GM18520 (cell line): Measurements from ENCODE around the gene GNB1.
A peak's percentile ranks its signal among the peaks of the same experiment; 100 is the strongest.

Experiments
- ATAC-seq: cut with Tn5 transposase; IDR thresholded peaks from one replicate; pipeline ENCODE4 v1.9.1; 2021; ENCODE audit not compliant: unreplicated experiment

GNB1 gene

DNA sequence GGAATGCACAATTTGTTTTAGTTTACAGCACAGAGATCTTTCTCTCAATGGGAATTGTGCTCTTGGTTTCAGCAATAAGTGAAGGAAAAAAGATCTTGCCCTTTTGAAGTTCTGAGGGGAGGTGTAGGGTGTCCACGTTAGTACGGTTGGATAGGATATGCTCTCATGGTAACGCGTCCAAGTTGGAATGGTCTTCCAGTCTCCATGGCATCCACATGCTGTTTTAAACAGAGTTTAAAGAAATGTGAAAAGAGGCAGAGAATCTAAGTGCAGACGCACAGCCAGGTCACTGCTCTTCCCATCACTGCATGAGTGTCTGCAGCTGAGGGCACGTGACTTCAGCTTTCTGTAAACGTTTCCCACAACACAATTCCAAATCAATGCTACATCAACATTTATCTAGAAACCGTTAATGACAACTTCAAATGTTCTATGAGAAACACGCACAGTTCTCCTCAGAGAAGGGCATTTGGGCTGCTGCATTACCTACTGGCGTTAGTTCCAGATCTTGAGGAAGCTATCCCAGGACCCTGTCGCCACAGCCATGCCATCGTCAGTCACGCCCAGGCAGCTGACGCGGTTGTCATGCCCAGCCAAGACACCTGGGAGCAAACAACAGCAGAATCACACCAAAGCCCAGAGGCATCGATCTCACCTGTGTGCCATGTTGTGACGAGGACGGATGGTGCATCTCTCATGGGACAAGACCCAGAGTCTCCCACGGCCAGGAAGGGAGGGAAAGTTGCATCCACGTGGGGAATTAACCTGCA lies 103.9 kb downstream of the GNB1 start:
- no peak for ATAC-seq

DNA sequence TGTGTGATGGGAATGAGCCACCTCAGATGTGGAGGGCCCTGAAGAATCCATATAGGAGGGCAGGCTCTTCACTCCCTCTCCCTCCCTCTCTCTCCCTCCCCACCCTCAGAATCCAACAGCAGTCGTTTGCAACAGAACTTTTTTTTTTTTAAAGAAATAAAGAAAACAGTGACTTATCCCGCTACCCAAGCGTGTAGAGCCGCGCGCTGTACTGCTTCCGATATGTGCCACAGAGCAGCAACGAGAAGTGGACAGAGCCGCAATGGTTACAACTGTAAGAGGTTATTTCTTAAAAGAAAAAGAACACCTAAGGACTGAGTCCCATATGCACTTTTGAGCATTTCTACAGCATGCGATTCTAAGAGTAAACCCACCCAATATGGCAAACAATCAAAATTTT lies 105.2 kb downstream of the GNB1 start:
- no peak for ATAC-seq

DNA sequence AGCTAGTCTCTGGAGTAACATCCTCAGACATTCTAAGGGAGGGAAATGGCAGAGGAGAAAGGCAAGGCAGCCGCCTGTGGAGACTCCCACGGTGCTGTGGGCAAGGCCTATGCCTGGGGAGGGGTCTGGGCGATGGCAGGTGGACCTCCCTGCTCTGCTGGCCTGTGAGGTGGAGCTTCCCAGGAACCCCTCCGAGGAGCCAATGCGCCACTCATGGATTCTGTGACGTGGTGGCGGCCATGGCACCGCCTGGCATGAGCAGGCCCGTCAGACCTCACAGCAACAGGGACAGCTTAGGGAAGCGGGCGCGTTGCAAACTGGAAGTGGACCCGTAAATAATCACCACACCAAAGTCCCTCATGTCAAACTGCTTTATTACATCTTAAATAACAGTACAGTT lies 106.0 kb downstream of the GNB1 start:
- ATAC-seq, result no peak

DNA sequence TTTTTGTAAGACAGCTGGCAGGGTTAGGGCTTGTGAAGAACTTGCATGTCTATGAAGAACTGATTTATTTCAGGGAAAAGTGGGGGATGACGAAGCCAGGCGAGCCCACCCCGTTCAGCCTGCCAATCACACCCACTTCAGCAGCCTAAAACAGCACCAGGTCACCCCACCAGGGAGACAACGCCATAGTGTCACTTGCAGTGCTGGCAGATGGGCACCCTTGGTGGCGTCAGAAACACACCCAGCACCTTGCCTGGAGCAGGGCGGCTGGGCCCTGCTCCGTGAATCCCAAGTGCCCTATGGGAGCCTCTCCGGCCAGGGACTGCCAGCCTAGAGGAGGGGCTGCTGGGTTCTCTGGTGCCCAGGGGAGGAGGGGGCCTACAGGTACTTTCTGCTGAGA lies 107.6 kb downstream of the GNB1 start:
- no peak for ATAC-seq

DNA sequence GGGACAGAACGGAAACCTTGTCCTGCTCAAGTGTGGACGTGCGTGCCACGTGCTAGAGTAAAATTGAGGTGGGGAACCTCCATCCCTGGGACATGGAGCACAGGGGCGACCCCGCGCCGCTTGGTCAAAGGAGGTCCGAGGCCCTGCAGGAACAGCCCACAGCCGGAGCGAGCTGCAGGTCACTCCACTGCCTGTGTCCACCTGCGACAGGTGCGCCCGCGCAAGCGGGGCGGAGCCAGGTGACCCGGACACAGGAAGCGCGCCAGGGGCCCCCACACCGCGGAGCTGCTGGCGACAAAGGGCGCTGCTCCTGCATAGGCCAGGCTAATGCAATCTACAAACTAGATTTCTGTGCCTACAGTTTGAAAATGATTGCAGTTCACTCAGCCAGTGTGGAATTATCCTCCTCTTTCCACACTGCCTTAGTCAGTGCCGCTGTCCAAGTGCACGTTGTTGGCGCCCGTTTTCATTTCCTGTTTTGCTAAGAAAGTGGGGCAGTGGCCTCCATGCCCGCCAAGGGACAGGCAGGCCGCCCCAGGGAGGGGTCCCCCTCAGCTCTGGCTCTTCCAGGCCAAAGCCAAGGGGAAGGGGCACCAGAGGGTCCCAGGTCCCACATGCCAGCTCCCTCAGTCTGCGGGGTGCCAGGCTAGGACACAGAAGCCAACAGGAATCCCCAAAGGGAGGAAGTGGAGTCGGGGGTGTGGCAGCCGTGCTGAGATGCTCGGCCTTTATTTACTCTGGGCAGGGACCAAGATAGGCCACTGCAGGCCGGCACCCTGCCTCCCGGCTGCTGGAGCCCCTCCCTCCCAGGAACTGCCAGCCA lies 108.3 kb downstream of the GNB1 start:
- no peak for ATAC-seq

DNA sequence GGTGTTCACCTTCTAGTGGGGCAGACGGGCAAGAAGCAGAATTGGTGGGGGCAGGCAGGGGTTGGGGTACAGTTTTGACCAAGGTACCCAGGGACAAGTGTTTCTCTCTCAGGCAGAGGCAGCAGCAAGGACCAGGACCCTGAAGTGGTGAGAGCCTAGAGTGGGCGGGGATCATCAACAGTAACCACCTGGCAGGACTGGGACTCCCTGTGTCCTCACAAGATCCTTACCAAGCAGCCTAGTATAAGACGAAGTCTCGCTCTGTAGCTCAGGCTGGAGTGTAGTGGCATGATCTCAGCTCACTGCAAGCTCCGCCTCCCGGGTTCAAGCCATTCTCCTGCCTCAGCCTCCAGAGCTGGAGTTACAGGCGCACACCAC lies 109.4 kb downstream of the GNB1 start:
- ATAC-seq, result no peak

DNA sequence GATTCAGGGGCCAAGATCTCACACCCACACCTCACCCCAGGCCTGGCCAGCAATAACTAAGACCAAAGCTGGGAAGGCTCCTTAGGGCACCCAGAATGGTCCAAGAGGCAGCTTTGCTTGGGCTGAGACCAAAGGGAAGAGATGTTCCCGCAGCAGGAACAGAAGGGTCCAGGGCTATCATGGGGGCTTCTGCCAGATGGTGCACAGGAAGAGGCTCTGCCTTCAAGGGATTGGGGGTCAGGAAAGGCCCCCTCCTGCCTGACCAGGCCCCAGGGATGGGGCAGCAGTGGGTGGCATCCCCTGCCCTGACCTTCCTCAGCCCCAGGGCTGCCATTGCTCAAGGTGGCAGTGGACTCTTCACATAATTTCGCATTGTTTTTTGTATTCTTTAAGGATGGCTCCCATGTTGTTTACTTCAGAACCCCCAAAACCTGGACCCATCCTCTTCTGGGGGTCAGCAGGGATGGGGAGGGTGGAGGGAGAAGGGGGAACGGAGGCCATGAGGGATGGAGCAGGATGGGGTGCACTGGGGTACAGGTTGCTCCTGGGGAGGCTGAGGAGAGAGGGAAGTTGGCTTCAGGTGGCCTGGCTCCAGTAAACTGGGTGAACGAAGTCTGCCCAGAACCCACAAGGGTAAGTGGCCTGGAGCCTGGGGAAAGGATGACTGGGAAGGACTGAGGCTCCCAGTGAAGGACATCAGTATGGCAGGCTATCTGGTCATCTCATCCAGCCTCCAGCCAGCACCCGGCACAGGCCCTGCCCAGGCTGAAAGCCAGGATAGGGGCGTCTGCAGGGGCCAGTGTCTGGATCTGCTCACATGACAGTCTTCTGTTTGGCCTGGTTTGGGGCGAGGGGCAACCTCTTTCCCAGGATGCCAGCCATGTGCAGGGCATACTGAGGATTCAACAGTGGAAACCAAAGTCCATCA lies 110.0 kb downstream of the GNB1 start:
- ATAC-seq, result no peak

DNA sequence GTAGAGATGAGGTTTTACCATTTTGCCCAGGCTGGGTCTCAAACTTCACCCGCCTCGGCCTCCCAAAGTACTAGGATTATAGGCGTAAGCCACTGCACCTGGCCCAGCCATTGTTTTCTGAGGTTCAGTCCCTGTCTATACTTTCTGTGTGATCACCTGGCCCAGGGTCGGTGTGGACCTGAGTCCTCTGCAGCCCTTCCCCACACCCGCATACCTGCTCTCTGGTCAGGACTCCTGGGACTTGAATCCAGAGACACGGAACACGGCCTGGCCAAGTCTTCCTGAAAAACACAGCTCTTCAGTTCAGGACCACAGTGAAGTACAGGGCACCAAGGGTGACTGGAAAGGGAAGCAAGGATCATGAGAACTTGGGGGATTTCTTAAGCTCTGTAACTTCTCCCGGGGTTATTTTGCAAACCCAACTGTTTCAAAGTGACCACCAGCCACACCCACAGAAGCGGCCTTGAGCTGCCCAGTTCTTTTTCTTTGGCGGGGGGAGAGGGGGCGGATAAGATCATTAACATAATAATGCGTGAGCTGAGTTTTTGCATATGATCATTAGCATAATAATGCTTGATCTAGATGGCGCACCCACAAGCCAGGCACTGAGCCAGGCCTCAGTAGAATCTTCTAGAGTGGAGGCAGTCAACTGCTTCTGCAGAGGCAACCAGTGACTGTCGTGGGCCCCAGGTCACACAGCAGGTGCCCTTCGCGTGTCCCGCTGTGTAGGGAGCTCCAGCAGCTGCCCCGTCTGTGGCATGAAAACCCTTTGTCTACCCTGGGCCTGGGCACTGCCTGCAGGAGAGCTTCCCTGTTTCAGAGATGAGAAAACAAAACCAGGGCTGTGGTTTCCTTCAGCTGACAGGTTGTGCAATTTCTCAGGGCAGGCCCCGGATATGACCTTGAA lies 110.9 kb downstream of the GNB1 start:
- ATAC-seq, result peak; percentile 22

DNA sequence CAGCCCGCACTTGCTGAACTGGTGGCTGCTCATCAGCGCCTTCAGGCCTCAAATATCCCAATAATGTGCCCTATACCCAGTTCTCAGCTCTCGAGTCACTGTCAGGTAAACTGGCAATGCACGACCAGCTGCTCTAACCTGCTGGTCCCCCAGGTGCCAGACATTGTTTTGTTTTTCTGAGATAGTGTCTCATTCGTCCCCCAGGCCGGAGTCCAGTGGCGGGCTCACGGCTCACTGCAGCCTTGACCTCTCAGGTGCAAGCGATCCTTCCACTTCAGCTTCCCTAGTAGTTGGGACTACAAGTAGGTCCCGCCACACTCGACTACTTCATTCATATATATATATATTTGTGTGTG lies 111.6 kb downstream of the GNB1 start:
- no peak for ATAC-seq

DNA sequence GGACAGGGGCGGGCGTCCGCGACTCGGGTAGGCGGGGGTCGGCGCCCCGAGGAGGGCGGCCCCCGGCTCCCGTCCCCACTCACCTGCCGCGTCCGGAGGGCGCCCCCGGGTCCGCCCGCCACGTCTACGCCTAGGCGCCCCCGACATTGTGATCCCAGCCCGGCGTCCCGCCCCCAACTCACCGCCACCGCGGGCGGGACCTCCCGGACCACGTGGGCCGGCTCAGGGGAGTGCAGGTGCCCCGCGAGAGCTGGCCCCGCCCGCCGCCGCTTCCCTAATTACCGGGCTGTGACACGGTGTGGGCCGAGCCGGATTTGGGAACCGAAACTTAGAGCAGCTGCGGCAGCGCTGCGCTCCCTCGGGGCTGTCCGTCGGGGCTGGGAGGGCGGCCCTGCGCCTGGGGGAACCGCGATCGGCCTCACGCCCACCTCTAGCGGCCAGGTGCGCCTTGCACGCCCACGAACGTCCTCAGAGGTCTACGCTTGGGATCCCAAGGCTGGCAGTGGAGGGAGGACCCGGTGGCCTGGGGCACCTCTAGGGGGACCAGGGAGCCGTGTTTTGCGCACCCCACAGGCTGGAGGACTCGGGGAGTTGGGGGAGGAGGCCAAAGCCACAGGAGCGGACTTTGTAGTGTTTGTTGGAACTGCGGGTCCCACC lies 112.1 kb downstream of the GNB1 start:
- ATAC-seq, result peak; percentile 59

DNA sequence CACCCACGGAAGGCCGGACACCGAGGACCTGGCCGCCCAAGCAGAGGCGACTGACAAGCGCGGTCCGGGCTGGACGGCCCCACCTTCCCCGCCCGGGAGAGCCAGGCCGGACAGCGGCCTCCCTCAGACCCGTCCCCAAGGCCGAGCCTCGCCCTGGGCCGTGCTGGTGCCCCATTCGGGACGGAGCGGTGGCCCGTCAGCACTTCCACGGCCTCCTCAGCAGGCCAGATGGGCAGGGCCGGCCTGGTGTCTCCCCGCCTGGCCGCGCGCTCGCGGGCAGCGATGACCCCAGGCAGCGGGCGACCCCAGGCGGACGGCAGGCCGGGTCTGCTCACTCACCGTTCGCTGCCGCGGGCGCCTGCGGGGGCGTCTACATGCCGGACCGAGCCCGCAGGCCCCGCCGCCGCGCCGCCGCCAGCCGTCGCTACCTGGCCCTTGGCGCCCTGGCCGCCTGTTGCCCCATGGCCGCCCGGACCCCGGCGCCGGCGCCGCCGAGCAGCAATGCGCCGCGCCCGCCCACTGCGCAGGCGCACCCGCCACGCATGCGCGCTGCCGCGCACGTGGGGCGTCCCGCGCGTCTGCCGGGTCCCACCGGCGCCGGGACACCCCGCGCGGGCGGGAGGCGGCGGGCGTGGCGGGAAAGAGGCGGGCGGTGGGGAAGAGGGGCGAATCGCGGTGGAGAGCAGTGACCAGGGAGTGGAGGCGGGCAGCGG lies 112.8 kb downstream of the GNB1 start, which contains the start of gene NADK:
Gene NADK (minus strand): TSS at position 521 of the 713 bp plus-strand sequence. CDS start 13,064 bp downstream, outside the sequence.
- ATAC-seq, result peak; percentile 32

DNA sequence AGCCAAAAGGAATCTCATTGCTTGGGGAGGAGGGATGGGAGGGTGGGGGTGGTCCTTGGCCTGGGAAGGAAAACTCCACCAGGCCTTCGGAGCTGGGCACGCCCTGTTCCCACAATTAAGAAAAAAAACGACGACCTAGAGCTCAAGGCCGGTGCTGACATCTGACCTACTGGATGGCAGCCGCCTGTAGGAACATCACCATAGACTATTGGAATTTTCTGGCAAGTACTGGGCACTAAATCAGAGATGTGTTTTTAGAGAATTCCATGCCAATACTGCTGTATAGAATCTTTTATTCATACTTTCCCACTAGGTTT lies 113.3 kb downstream of the GNB1 start:
- no peak for ATAC-seq

DNA sequence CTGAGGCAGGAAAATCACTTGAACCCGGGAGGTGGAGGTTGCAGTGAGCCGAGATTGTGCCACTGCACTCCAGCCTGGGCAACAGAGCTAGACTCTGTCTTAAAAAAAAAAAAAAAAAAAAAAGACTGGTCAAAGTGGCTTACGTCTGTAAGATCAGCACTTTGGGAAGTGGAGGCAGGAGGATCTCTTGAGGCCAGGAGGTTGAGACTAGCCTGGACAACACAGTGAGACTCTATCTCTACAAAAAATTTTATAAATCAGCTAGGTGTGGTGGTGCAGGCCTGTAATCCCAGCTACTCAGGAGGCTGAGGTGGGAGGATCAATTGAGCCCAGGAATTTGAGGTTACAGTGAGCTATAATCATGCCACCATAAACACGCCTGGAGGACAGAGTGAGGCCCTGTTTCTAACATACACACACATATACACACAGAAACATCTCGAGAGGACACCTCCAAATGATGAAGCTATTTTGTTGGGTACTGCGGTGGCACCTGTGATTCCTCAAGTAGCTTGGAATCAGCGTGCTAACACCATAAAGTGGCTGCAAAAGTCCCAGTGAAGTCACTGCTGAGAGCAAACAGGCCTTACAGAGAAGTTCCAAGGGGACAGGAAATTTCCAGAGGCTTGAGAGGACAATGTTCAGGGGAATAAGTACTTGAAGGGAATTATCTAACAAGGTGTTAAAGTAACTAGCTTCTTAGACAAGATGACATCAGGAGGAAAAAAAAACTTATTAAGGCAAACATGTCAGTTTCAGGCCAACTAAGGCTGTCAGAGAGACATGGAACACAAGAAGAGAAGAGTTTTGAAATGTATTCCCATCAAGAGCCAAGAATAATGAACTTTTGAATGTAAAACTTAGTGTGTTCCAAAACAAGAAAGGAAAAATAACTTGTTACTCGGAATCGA lies 114.0 kb downstream of the GNB1 start:
- ATAC-seq, result no peak

DNA sequence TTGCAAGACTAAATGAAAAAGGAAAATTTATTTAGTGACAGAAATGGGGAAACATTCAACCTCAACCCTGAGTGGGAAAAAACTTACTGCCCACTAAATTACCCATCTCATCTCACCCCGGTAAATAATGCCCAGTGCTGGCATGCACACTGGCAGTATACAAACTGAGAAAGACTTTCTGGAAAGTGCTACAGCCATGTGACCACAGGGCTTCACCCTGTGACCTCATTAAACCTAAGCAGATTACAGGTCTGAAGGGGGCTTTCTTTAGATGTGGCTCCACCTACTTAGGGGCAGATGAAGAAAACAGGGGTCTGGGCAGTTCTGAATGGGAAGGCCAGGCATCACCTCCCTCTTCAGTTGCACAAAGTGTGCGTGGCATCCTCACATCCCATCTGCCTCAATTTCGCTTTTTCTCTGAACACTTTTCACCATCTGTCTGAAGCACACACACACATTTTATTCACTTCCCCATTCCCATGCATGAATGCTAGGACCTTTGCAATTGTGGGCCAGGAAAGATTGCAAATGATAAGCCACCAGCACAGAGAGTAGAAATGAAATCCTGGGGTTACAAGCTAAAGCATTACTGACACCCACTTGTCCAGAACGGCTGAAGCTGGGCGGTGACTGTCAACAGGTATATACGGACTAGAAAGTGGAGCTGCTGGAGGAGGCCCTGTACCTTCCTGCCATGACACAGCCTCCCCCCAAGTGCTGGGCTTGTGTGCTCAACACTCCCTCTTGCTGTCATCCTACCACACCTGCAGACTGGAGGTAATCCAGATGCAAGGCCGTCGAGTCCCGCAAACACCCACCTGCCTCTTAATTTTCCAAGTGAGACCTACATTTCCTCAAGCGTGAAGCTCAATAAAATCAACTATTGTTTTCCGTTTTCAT lies 115.3 kb downstream of the GNB1 start:
- no peak for ATAC-seq

DNA sequence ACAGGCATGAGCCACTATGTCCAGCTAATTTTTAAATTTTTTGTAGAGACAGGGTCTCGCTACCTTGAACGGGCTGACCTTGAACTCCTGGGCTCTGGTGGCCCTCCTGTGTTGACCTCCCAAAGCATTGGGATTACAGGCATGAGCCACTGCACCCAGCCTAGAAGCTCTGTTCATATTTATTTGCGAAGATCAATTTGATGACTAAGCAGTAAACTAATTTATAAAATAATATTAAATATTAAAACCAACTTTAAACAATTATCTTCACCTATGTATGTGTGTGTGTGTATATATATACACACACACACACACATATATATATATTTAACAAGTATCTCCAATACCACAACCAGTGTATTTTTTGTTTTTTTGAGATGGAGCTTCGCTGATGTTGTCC lies 117.0 kb downstream of the GNB1 start:
- no peak for ATAC-seq

DNA sequence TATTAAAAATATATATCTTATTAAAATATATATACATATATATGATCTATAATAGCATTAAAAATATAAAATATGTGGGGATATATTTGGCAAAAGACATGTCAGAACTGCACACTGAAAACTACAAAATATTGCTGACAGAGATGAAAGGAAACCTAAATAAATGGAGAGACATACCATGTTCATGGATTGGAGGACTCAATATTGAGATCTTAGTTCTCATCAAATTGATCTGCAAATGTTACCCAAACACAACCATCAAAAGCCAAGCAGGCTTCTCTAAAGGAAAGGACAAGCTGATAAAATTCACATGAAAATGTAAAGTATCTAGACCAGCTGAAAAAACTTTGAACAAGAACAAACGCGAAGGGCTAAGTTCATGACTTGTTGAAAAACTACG lies 119.8 kb downstream of the GNB1 start:
- no peak for ATAC-seq

DNA sequence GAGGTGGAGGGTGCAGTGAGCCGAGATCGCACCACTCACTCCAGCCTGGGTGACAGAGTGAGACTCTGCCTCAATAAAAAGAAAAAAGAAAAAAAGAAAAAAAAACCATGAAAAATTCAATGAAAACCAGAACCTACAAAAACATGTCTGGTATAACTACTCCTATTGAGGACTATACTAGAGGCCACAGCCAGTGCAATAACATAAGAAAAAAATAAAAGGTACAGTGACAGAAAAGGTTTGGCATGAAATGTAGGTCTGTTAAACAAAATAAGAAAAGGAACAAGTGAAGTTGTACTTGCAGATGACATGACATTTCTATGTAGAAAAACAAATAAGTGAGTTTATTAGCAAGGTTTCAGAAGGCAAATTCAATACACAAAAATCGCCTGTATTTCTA lies 120.8 kb downstream of the GNB1 start:
- ATAC-seq, result no peak
